Stimulated activated naive B cell treated with anti-CD40 and anti-IgM and Interleukin-4, amounts not matched to agents 10 μg/mL and 1 μg/mL and 100 μg/mL, for 72 hours (primary cell): Measurements from ENCODE around the gene GABBR2.

Experiments used
- ATAC-seq, 2 donors: fragments of 150-1000 bp; cut with Tn5 transposase; replicated peaks; 2 replicates each; pipeline ENCODE4 v1.10.0; 2021; ENCODE audit warnings: moderate library complexity in 1 of 2
- DNase-seq: peaks from one replicate; pipeline ENCODE4 v3.0.0; 2021
- H3K27ac Mint-ChIP-seq: one replicate; pipeline ENCODE4 v1.8.0; 2022; ENCODE audit warnings: mild to moderate bottlenecking, mixed read lengths
- H3K27me3 Mint-ChIP-seq, 2 donors: one replicate each; pipeline ENCODE4 v1.8.0; 2022; ENCODE audit warnings: mixed read lengths in 2 of 2
- H3K36me3 Mint-ChIP-seq, 2 donors: one replicate each; pipeline ENCODE4 v1.8.0; 2022; ENCODE audit warnings: mixed read lengths in 2 of 2, mild to moderate bottlenecking in 1 of 2
- H3K4me1 Mint-ChIP-seq, 2 donors: one replicate each; pipeline ENCODE4 v1.8.0; 2022; ENCODE audit warnings: mixed read lengths in 2 of 2, mild to moderate bottlenecking in 1 of 2
- H3K4me3 Mint-ChIP-seq, 2 donors: one replicate each; pipeline ENCODE4 v1.8.0; 2022; ENCODE audit warnings: mild to moderate bottlenecking in 2 of 2, mixed read lengths in 2 of 2, moderate library complexity in 1 of 2
- H3K9me3 Mint-ChIP-seq, 2 donors: one replicate each; pipeline ENCODE4 v1.8.0; 2022; ENCODE audit warnings: mixed read lengths in 2 of 2, mild to moderate bottlenecking in 1 of 2

The GABBR2 gene

GRCh38 chr9:98253565-98253964 lies 455.2 kb downstream of the GABBR2 start:
- ATAC-seq (no peak), DNase-seq (no peak)
- no peaks in the 10 kb centered on the region for H3K9me3 Mint-ChIP-seq
- H3K36me3 Mint-ChIP-seq = peaks cover 4 to 6% of the 10 kb centered on the region in 2 donors
- peaks cover 9 to 17% of the 10 kb centered on the region in 2 donors for H3K4me1 Mint-ChIP-seq
- H3K27me3 Mint-ChIP-seq = no peaks in the 10 kb centered on the region
- peak overlapping the region; percentile 16 for H3K27ac Mint-ChIP-seq
- H3K4me3 Mint-ChIP-seq = no peak overlapping the region

GRCh38 chr9:98251551-98251950 lies 457.2 kb downstream of the GABBR2 start:
- Mint-ChIP-seq H3K4me3 (no peak overlapping the region), H3K4me1 (peaks cover 6 to 16% of the 10 kb centered on the region in 2 donors), H3K36me3 (peaks cover 4 to 6% of the 10 kb centered on the region in 2 donors), H3K9me3 (no peaks in the 10 kb centered on the region), H3K27me3 (no peaks in the 10 kb centered on the region), H3K27ac (no peak overlapping the region)
- no peak for DNase-seq
- ATAC-seq = no peak

GRCh38 chr9:98249771-98250170 lies 459.0 kb downstream of the GABBR2 start:
- no peak overlapping the region for H3K4me3 Mint-ChIP-seq

GRCh38 chr9:98248737-98249474 lies 459.8 kb downstream of the GABBR2 start:
- H3K4me3 Mint-ChIP-seq = no peak overlapping the region
- H3K9me3 Mint-ChIP-seq = no peaks in the 10 kb centered on the region
- H3K27me3 Mint-ChIP-seq = no peaks in the 10 kb centered on the region
- no peak for DNase-seq
- peaks cover 4 to 9% of the 10 kb centered on the region in 2 donors for H3K4me1 Mint-ChIP-seq
- H3K36me3 Mint-ChIP-seq = peaks cover 4 to 6% of the 10 kb centered on the region in 2 donors
- ATAC-seq = peak in 1 of 2 donors; percentile 39
- peak overlapping the region; percentile 39 for H3K27ac Mint-ChIP-seq

More at GRCh38 chr9:98249771-98250170, 459.0 kb downstream of the GABBR2 start:
- H3K27me3 Mint-ChIP-seq = no peaks in the 10 kb centered on the region
- no peak overlapping the region for H3K27ac Mint-ChIP-seq
- no peak for DNase-seq
- H3K9me3 Mint-ChIP-seq = no peaks in the 10 kb centered on the region
- H3K4me1 Mint-ChIP-seq = peaks cover 4 to 12% of the 10 kb centered on the region in 2 donors
- no peak for ATAC-seq
- peaks cover 4 to 6% of the 10 kb centered on the region in 2 donors for H3K36me3 Mint-ChIP-seq

GRCh38 chr9:98247831-98248657 lies 460.7 kb downstream of the GABBR2 start:
- no peak overlapping the region for H3K4me3 Mint-ChIP-seq
- DNase-seq (no peak), ATAC-seq (no peak)
- H3K36me3 Mint-ChIP-seq = peaks cover 4 to 6% of the 10 kb centered on the region in 2 donors
- no peaks in the 10 kb centered on the region for H3K9me3 Mint-ChIP-seq
- peaks cover 4 to 9% of the 10 kb centered on the region in 2 donors for H3K4me1 Mint-ChIP-seq
- H3K27ac Mint-ChIP-seq = peak overlapping the region; percentile 39
- no peaks in the 10 kb centered on the region for H3K27me3 Mint-ChIP-seq

- no peaks in the 10 kb centered on the region for H3K9me3 Mint-ChIP-seq
- no peaks in the 10 kb centered on the region for H3K27me3 Mint-ChIP-seq
- no peaks in the 10 kb centered on the region for H3K36me3 Mint-ChIP-seq
- ATAC-seq = no peak
- H3K27ac Mint-ChIP-seq = no peak overlapping the region
- no peak overlapping the region for H3K4me3 Mint-ChIP-seq
- no peaks in the 10 kb centered on the region for H3K4me1 Mint-ChIP-seq
- no peak for DNase-seq
These were observed 466.3 kb downstream of the GABBR2 start for GRCh38 chr9:98242426-98242825.

- H3K9me3 Mint-ChIP-seq = no peaks in the 10 kb centered on the region
- no peaks in the 10 kb centered on the region for H3K4me1 Mint-ChIP-seq
- DNase-seq = no peak
- no peaks in the 10 kb centered on the region for H3K27me3 Mint-ChIP-seq
- no peak overlapping the region for H3K27ac Mint-ChIP-seq
- H3K36me3 Mint-ChIP-seq = no peaks in the 10 kb centered on the region
- no peak overlapping the region for H3K4me3 Mint-ChIP-seq
- no peak for ATAC-seq
These were observed 467.1 kb downstream of the GABBR2 start for GRCh38 chr9:98241357-98242300.

GRCh38 chr9:98240475-98240874 lies 468.3 kb downstream of the GABBR2 start:
- Mint-ChIP-seq H3K36me3 (no peaks in the 10 kb centered on the region), H3K4me1 (no peaks in the 10 kb centered on the region), H3K4me3 (no peak overlapping the region), H3K9me3 (no peaks in the 10 kb centered on the region), H3K27ac (no peak overlapping the region), H3K27me3 (no peaks in the 10 kb centered on the region)
- DNase-seq = no peak
- ATAC-seq = no peak
